OCI-LY3 (cell line): ENCODE data around the gene DCUN1D1.

ENCODE experiments used
- EZH2phosphoT487 ChIP-seq: fragments of 200-600 bp; shearing (Covaris generic); IDR thresholded peaks from 2 replicates; pipeline ENCODE4 v1.6.1; 2018; ENCODE audit warnings: antibody characterized with exemption, mixed run types, low read depth
- TF ChIP-seq, protein P1 (sequence below): fragments of 200-600, 300-600 bp; sonication (generic); IDR thresholded peaks from 2 replicates; pipeline ENCODE4 v1.5.1; 2014; ENCODE audit warnings: antibody characterized with exemption, low read length, low read depth

DNA sequence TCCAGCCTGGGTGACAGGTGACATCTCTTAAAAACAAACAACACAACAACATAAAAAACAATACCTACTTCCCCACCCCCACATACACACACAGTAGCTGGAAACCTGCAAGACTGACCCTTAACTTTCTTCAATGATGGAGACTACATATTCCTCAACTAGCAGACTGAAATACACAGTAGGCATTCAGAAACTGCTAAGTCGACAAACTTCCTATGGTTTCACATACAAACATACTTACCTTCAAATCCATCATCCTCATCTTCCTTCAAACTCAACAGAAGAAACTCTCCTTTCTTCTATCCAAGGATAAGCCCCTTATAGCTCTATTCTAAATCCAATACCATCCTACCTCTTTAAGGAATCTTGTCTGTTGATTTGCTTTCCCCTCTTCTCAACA, 30.6 kb downstream of the DCUN1D1 start:
- TF ChIP-seq, protein P1, sequence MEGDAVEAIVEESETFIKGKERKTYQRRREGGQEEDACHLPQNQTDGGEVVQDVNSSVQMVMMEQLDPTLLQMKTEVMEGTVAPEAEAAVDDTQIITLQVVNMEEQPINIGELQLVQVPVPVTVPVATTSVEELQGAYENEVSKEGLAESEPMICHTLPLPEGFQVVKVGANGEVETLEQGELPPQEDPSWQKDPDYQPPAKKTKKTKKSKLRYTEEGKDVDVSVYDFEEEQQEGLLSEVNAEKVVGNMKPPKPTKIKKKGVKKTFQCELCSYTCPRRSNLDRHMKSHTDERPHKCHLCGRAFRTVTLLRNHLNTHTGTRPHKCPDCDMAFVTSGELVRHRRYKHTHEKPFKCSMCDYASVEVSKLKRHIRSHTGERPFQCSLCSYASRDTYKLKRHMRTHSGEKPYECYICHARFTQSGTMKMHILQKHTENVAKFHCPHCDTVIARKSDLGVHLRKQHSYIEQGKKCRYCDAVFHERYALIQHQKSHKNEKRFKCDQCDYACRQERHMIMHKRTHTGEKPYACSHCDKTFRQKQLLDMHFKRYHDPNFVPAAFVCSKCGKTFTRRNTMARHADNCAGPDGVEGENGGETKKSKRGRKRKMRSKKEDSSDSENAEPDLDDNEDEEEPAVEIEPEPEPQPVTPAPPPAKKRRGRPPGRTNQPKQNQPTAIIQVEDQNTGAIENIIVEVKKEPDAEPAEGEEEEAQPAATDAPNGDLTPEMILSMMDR, result no peak
- TF ChIP-seq EZH2phosphoT487, result no peak
